Measurements from ENCODE around the gene HOXB3.
A peak's percentile ranks its signal among the peaks of the same experiment; 100 is the strongest.

Gene HOXB3

GRCh38 chr17:48575673-48576478, 14.2 kb downstream of the HOXB3 start:
- ChIA-PET POLR2A (interaction anchor here (1.1 to 4.1 kb wide), 4 partner anchors 12 to 32 kb away, joined by 3 to 26 read pairs (median 10); no protein-coding TSS in a partner anchor), CTCF (interaction anchor here (0.6 kb wide), 2 partner anchors 177 to 1629 kb away, joined by 3 to 4 read pairs; no protein-coding TSS in a partner anchor)
- H3K4me3 ChIP-seq (ENCODE audit: low read depth, low read length), result no peak overlapping the region
- peaks cover 0 to 26% of the 10 kb centered on the region in 2 experiments; a peak in 2 of 3 replicates for H3K36me3 ChIP-seq (ENCODE audit: control insufficient read depth in 2 of 2, insufficient read depth in 1 of 2, low read length in 2 of 2)
- no peaks in the 10 kb centered on the region for H3K9me3 ChIP-seq (ENCODE audit: control insufficient read depth, insufficient read depth, low read depth, low read length)
- peaks cover 82% of the 10 kb centered on the region for H3K4me1 ChIP-seq (ENCODE audit: control insufficient read depth, insufficient read depth, low read length)
- peak overlapping the region; percentile 93 for H3K27ac ChIP-seq (ENCODE audit: extremely low read depth, low read depth, low read length)
- TF ChIP-seq ZBTB17 (tag by site-specific recombination; IDR thresholded peaks at IDR 0.05) (no peak), ZFP69B (tag by site-specific recombination; IDR thresholded peaks at IDR 0.05) (no peak), GLIS2 (tag by site-specific recombination; IDR thresholded peaks at IDR 0.05) (no peak), BCL11B (tag by site-specific recombination; IDR thresholded peaks at IDR 0.05; ENCODE audit: low read depth) (no peak), SP3 (tag by site-specific recombination; IDR thresholded peaks at IDR 0.05) (no peak), RBAK (tag by site-specific recombination; IDR thresholded peaks at IDR 0.05) (no peak), HOXC10 (CRISPR knock-in tag; IDR thresholded peaks at IDR 0.05) (no peak), OSR2 (tag by site-specific recombination; IDR thresholded peaks at IDR 0.05) (peak; percentile 55; the same call in 1 of the 2 replicates), ZNF19 (tag by site-specific recombination; IDR thresholded peaks at IDR 0.05; ENCODE audit: low read depth) (no peak), ZNF707 (tag by site-specific recombination; IDR thresholded peaks at IDR 0.05) (no peak), SETDB1 (IDR thresholded peaks at IDR 0.05; ENCODE audit: insufficient read length, low read length) (no peak), ZNF112 (tag by site-specific recombination; IDR thresholded peaks at IDR 0.05) (no peak), ZFHX2 (tag by site-specific recombination; conservative IDR thresholded peaks at IDR 0.05) (0 out of 2 replicates have a peak, but pooled peaks have one; percentile 29), ZNF624 (tag by site-specific recombination; IDR thresholded peaks at IDR 0.05) (no peak), FEZF1 (tag by site-specific recombination; IDR thresholded peaks at IDR 0.05) (no peak), ZNF76 (tag by site-specific recombination; IDR thresholded peaks at IDR 0.05; ENCODE audit: borderline replicate concordance, low read depth) (no peak), ZBTB10 (tag by site-specific recombination; IDR thresholded peaks at IDR 0.05) (no peak), PRDM2 (tag by site-specific recombination; IDR thresholded peaks at IDR 0.05; ENCODE audit: borderline replicate concordance) (no peak), ZNF280C (tag by site-specific recombination; IDR thresholded peaks at IDR 0.05) (no peak), ZNF174 (tag by site-specific recombination; IDR thresholded peaks at IDR 0.05) (no peak), ZNF138 (tag by site-specific recombination; IDR thresholded peaks at IDR 0.05; ENCODE audit: borderline replicate concordance) (no peak), ZSCAN18 (tag by site-specific recombination; IDR thresholded peaks at IDR 0.05) (no peak), ZNF558 (tag by site-specific recombination; IDR thresholded peaks at IDR 0.05) (no peak), ZNF660 (tag by site-specific recombination; IDR thresholded peaks at IDR 0.05) (no peak), ZNF239 (tag by site-specific recombination; IDR thresholded peaks at IDR 0.05) (no peak), ZNF555 (tag by site-specific recombination; conservative IDR thresholded peaks at IDR 0.05) (no peak)

Measured in HEK293 (cell line).